ENCODE data around the gene NPC1L1. TPM values are rescaled to one million over a fixed set of nuclear protein-coding genes. Genes with fewer than 3 reads are reported as not detected.

Gene NPC1L1
- total and polyA plus RNA-seq, 2 of the 13 experiments (the other 11 are each of a cell fraction or from before 2014, with no cell fraction given), result 4.8 to 14.5 TPM

DNA sequence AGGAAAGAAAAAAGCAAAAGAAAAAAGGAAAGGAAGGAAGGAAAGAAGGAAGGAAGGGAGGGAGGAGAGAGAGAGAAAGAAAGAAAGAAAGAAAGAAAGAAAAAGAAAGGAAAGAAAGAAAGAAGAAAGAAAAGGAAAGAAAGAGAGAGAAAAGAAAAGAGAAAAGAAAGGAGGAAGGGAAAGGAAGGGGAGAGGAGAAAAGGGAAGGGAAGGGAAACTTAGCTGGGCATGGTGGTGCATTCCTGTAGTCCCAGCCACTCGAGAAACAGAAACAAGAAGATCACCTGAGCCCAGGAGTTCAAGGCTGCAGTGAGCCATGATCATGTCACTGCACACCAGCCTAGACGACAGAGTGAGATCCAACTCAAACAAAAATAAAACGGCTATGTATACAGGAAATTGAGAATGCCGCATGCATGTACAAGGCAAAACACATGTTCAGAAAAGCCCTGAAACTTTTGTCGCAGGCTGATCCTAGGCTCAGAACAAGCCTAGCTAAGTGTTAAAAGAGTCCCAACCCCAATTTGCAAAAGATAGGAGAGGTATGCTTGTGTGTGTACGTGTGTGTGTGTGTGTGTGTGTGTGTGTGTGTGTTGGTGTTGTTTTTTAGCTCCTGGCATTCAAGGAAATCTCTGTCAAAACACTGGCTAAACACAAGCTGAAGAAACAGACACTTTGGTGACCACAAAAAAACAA is 6.6 kb upstream of the NPC1L1 start (continued):
- TF ChIP-seq, protein P1, sequence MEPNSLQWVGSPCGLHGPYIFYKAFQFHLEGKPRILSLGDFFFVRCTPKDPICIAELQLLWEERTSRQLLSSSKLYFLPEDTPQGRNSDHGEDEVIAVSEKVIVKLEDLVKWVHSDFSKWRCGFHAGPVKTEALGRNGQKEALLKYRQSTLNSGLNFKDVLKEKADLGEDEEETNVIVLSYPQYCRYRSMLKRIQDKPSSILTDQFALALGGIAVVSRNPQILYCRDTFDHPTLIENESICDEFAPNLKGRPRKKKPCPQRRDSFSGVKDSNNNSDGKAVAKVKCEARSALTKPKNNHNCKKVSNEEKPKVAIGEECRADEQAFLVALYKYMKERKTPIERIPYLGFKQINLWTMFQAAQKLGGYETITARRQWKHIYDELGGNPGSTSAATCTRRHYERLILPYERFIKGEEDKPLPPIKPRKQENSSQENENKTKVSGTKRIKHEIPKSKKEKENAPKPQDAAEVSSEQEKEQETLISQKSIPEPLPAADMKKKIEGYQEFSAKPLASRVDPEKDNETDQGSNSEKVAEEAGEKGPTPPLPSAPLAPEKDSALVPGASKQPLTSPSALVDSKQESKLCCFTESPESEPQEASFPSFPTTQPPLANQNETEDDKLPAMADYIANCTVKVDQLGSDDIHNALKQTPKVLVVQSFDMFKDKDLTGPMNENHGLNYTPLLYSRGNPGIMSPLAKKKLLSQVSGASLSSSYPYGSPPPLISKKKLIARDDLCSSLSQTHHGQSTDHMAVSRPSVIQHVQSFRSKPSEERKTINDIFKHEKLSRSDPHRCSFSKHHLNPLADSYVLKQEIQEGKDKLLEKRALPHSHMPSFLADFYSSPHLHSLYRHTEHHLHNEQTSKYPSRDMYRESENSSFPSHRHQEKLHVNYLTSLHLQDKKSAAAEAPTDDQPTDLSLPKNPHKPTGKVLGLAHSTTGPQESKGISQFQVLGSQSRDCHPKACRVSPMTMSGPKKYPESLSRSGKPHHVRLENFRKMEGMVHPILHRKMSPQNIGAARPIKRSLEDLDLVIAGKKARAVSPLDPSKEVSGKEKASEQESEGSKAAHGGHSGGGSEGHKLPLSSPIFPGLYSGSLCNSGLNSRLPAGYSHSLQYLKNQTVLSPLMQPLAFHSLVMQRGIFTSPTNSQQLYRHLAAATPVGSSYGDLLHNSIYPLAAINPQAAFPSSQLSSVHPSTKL (CRISPR knock-in tag; IDR thresholded peaks at IDR 0.05), result peak; percentile 38; the same call in 1 of the 2 replicates
- TF ChIP-seq RARA (CRISPR knock-in tag; IDR thresholded peaks at IDR 0.05) (peak; percentile 73), ZNF841 (CRISPR knock-in tag; IDR thresholded peaks at IDR 0.05; ENCODE audit: borderline replicate concordance) (no peak), SALL1 (CRISPR knock-in tag; IDR thresholded peaks at IDR 0.05) (peak; percentile 64), SKI (IDR thresholded peaks at IDR 0.05; ENCODE audit: partially characterized antibody) (peak; percentile 23), NR2F6 (IDR thresholded peaks at IDR 0.05) (no peak), NR2F6 (CRISPR knock-in tag; IDR thresholded peaks at IDR 0.05) (0 out of 2 replicates have a peak, but pooled peaks have one; percentile 27)
- TF ChIP-seq, protein P2, sequence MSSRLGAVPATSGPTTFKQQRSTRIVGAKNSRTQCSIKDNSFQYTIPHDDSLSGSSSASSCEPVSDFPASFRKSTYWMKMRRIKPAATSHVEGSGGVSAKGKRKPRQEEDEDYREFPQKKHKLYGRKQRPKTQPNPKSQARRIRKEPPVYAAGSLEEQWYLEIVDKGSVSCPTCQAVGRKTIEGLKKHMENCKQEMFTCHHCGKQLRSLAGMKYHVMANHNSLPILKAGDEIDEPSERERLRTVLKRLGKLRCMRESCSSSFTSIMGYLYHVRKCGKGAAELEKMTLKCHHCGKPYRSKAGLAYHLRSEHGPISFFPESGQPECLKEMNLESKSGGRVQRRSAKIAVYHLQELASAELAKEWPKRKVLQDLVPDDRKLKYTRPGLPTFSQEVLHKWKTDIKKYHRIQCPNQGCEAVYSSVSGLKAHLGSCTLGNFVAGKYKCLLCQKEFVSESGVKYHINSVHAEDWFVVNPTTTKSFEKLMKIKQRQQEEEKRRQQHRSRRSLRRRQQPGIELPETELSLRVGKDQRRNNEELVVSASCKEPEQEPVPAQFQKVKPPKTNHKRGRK (CRISPR knock-in tag; IDR thresholded peaks at IDR 0.05), result peak; percentile 99
- TF ChIP-seq, protein P3, sequence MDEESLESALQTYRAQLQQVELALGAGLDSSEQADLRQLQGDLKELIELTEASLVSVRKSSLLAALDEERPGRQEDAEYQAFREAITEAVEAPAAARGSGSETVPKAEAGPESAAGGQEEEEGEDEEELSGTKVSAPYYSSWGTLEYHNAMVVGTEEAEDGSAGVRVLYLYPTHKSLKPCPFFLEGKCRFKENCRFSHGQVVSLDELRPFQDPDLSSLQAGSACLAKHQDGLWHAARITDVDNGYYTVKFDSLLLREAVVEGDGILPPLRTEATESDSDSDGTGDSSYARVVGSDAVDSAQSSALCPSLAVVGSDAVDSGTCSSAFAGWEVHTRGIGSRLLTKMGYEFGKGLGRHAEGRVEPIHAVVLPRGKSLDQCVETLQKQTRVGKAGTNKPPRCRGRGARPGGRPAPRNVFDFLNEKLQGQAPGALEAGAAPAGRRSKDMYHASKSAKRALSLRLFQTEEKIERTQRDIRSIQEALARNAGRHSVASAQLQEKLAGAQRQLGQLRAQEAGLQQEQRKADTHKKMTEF (CRISPR knock-in tag; IDR thresholded peaks at IDR 0.05), result no peak
- TF ChIP-seq, protein P4, sequence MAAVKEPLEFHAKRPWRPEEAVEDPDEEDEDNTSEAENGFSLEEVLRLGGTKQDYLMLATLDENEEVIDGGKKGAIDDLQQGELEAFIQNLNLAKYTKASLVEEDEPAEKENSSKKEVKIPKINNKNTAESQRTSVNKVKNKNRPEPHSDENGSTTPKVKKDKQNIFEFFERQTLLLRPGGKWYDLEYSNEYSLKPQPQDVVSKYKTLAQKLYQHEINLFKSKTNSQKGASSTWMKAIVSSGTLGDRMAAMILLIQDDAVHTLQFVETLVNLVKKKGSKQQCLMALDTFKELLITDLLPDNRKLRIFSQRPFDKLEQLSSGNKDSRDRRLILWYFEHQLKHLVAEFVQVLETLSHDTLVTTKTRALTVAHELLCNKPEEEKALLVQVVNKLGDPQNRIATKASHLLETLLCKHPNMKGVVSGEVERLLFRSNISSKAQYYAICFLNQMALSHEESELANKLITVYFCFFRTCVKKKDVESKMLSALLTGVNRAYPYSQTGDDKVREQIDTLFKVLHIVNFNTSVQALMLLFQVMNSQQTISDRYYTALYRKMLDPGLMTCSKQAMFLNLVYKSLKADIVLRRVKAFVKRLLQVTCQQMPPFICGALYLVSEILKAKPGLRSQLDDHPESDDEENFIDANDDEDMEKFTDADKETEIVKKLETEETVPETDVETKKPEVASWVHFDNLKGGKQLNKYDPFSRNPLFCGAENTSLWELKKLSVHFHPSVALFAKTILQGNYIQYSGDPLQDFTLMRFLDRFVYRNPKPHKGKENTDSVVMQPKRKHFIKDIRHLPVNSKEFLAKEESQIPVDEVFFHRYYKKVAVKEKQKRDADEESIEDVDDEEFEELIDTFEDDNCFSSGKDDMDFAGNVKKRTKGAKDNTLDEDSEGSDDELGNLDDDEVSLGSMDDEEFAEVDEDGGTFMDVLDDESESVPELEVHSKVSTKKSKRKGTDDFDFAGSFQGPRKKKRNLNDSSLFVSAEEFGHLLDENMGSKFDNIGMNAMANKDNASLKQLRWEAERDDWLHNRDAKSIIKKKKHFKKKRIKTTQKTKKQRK (IDR thresholded peaks at IDR 0.05; ENCODE audit: low read length), result no peak
- TF ChIP-seq, protein P5, sequence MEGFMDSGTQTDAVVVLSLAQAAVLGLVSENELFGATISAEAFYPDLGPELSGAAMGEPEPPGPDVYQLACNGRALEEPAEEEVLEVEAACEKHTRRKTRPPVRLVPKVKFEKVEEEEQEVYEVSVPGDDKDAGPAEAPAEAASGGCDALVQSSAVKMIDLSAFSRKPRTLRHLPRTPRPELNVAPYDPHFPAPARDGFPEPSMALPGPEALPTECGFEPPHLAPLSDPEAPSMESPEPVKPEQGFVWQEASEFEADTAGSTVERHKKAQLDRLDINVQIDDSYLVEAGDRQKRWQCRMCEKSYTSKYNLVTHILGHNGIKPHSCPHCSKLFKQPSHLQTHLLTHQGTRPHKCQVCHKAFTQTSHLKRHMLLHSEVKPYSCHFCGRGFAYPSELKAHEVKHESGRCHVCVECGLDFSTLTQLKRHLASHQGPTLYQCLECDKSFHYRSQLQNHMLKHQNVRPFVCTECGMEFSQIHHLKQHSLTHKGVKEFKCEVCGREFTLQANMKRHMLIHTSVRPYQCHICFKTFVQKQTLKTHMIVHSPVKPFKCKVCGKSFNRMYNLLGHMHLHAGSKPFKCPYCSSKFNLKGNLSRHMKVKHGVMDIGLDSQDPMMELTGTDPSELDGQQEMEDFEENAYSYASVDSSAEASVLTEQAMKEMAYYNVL (CRISPR knock-in tag; IDR thresholded peaks at IDR 0.05; ENCODE audit: borderline replicate concordance), result peak; percentile 75; the same call in 1 of the 2 replicates
- TF ChIP-seq, protein P6, sequence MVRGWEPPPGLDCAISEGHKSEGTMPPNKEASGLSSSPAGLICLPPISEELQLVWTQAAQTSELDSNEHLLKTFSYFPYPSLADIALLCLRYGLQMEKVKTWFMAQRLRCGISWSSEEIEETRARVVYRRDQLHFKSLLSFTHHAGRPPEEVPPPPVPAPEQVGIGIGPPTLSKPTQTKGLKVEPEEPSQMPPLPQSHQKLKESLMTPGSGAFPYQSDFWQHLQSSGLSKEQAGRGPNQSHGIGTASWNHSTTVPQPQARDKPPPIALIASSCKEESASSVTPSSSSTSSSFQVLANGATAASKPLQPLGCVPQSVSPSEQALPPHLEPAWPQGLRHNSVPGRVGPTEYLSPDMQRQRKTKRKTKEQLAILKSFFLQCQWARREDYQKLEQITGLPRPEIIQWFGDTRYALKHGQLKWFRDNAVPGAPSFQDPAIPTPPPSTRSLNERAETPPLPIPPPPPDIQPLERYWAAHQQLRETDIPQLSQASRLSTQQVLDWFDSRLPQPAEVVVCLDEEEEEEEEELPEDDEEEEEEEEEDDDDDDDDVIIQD (CRISPR knock-in tag; IDR thresholded peaks at IDR 0.05; ENCODE audit: low read depth), result 0 out of 2 replicates have a peak, but pooled peaks have one; percentile 19
- TF ChIP-seq, protein P7, sequence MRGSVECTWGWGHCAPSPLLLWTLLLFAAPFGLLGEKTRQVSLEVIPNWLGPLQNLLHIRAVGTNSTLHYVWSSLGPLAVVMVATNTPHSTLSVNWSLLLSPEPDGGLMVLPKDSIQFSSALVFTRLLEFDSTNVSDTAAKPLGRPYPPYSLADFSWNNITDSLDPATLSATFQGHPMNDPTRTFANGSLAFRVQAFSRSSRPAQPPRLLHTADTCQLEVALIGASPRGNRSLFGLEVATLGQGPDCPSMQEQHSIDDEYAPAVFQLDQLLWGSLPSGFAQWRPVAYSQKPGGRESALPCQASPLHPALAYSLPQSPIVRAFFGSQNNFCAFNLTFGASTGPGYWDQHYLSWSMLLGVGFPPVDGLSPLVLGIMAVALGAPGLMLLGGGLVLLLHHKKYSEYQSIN (CRISPR knock-in tag; IDR thresholded peaks at IDR 0.05; ENCODE audit: borderline replicate concordance), result no peak

Data from HepG2 (cell line).